Nephron progenitor cell (in vitro differentiated cells): Measurements from ENCODE around the gene MYO1B.

Experiments
- DNase-seq: peaks from one replicate; pipeline ENCODE4 v3.0.0; 2021
- H3K27ac Mint-ChIP-seq: 2 replicates; pipeline ENCODE4 v1.8.0; 2021; ENCODE audit warnings: mild to moderate bottlenecking, moderate library complexity, mixed read lengths
- H3K27me3 Mint-ChIP-seq: 2 replicates; pipeline ENCODE4 v1.8.0; 2021; ENCODE audit warnings: mild to moderate bottlenecking, low read depth, mixed read lengths; ENCODE audit not compliant: poor library complexity
- H3K36me3 Mint-ChIP-seq: 2 replicates; pipeline ENCODE4 v1.8.0; 2021; ENCODE audit warnings: low read depth, mixed read lengths
- H3K4me1 Mint-ChIP-seq: 2 replicates; pipeline ENCODE4 v1.8.0; 2021; ENCODE audit warnings: mixed read lengths
- H3K4me3 Mint-ChIP-seq: 2 replicates; pipeline ENCODE4 v1.8.0; 2021; ENCODE audit warnings: mild to moderate bottlenecking, moderate library complexity, mixed read lengths
- H3K9me3 Mint-ChIP-seq: 2 replicates; pipeline ENCODE4 v1.8.0; 2021; ENCODE audit warnings: mild to moderate bottlenecking, moderate library complexity, mixed read lengths
- CTCF ChIP-seq: fragments of 200-600 bp; sonication (generic); IDR thresholded peaks from 2 replicates; pipeline ENCODE4 v1.5.0; 2021; ENCODE audit warnings: antibody characterized with exemption

Gene MYO1B

GRCh38 chr2:191399601-191400000 is 154.4 kb downstream of the MYO1B start:
- TF ChIP-seq CTCF: no peak
- no peaks in the 10 kb centered on the region for H3K4me1 Mint-ChIP-seq
- DNase-seq: no peak
- H3K4me3 Mint-ChIP-seq: no peak overlapping the region
- H3K27ac Mint-ChIP-seq: peak overlapping the region; percentile 54
- H3K27me3 Mint-ChIP-seq: no peaks in the 10 kb centered on the region
- H3K9me3 Mint-ChIP-seq: peaks cover 25% of the 10 kb centered on the region
- H3K36me3 Mint-ChIP-seq: peaks cover 71% of the 10 kb centered on the region

GRCh38 chr2:191401287-191401686 is 156.1 kb downstream of the MYO1B start:
- no peak overlapping the region for H3K4me3 Mint-ChIP-seq
- no peaks in the 10 kb centered on the region for H3K27me3 Mint-ChIP-seq
- H3K4me1 Mint-ChIP-seq: no peaks in the 10 kb centered on the region
- H3K36me3 Mint-ChIP-seq: peaks cover 66% of the 10 kb centered on the region
- no peak for DNase-seq
- H3K27ac Mint-ChIP-seq: peak overlapping the region; percentile 9
- no peak for TF ChIP-seq CTCF
- H3K9me3 Mint-ChIP-seq: peaks cover 19% of the 10 kb centered on the region

GRCh38 chr2:191402966-191403565 is 157.9 kb downstream of the MYO1B start:
- Mint-ChIP-seq H3K9me3 (peaks cover 13% of the 10 kb centered on the region), H3K27me3 (no peaks in the 10 kb centered on the region), H3K4me1 (no peaks in the 10 kb centered on the region), H3K4me3 (no peak overlapping the region), H3K27ac (no peak overlapping the region), H3K36me3 (peaks cover 62% of the 10 kb centered on the region)
- DNase-seq: no peak
- TF ChIP-seq CTCF: no peak

- no peak overlapping the region for H3K27ac Mint-ChIP-seq
- no peak for TF ChIP-seq CTCF
- no peaks in the 10 kb centered on the region for H3K27me3 Mint-ChIP-seq
- H3K36me3 Mint-ChIP-seq: peaks cover 64% of the 10 kb centered on the region
- H3K9me3 Mint-ChIP-seq: peaks cover 7% of the 10 kb centered on the region
- no peak overlapping the region for H3K4me3 Mint-ChIP-seq
- no peaks in the 10 kb centered on the region for H3K4me1 Mint-ChIP-seq
- no peak for DNase-seq
These were observed 159.4 kb downstream of the MYO1B start for GRCh38 chr2:191404568-191404991.

- H3K27me3 Mint-ChIP-seq: no peaks in the 10 kb centered on the region
- no peak overlapping the region for H3K4me3 Mint-ChIP-seq
- no peaks in the 10 kb centered on the region for H3K4me1 Mint-ChIP-seq
- no peak overlapping the region for H3K27ac Mint-ChIP-seq
- no peaks in the 10 kb centered on the region for H3K9me3 Mint-ChIP-seq
- peaks cover 64% of the 10 kb centered on the region for H3K36me3 Mint-ChIP-seq
- no peak for DNase-seq
- no peak for TF ChIP-seq CTCF
These were observed 160.3 kb downstream of the MYO1B start for GRCh38 chr2:191405546-191405945.

- Mint-ChIP-seq H3K9me3 (no peaks in the 10 kb centered on the region), H3K27me3 (no peaks in the 10 kb centered on the region), H3K36me3 (peaks cover 72% of the 10 kb centered on the region), H3K4me3 (no peak overlapping the region), H3K4me1 (no peaks in the 10 kb centered on the region), H3K27ac (peak overlapping the region; percentile 15)
- DNase-seq: no peak
- no peak for TF ChIP-seq CTCF
These were observed 165.6 kb downstream of the MYO1B start for GRCh38 chr2:191410646-191411436.
